Endothelial cell of umbilical vein (primary cell): Measurements from ENCODE around the gene ITPRIP. TPM values are rescaled to one million over a fixed set of nuclear protein-coding genes. Genes with fewer than 3 reads are reported as not detected.

Experiments
- BruUV-seq: library from RNA; stranded (reverse); fragments of 400-500 nt; replicated peaks from 2 replicates; lab custom pipeline; 2021; lab: Mats Ljungman, UMichigan
- CTCF ChIA-PET: fragments of 300-600, 350-600 bp; sonication (Branson Sonifier 250); formaldehyde crosslinking; loops from one replicate; lab custom pipeline; 2021; ENCODE audit warnings: antibody characterized with exemption, inconsistent platforms; lab: Charles Lee
- POLR2A ChIA-PET: fragments of 300-600, 350-600 bp; sonication (Branson Sonifier 250); formaldehyde crosslinking; loops from one replicate; lab custom pipeline; 2021; ENCODE audit warnings: antibody characterized with exemption, inconsistent platforms; lab: Charles Lee
- DNase-seq: peaks from one replicate; pipeline ENCODE4 v3.0.0-alpha.2; 2011; ENCODE audit warnings: low read depth, low spot score
- FAIRE-seq: peaks from 2 replicates; lab custom pipeline; 2011; peaks lifted over from hg19 to GRCh38; lab: Jason Lieb, UNC
- H2AFZ ChIP-seq: 2 replicates; pipeline ENCODE4 v1.6.0; 2012; ENCODE audit warnings: low read depth, low read length, control low read depth, inconsistent platforms
- H3K27ac ChIP-seq: 2 replicates; pipeline ENCODE4 v1.5.1; 2011; ENCODE audit warnings: low read depth, mild to moderate bottlenecking, control low read depth, low read length, moderate library complexity; ENCODE audit not compliant: insufficient read depth
- H3K27me3 ChIP-seq, 2 experiments: 2 replicates each; pipeline versions ENCODE4 v1.6.0 to v1.6.1; 2011; ENCODE audit warnings: low read length in 2 of 2, mixed read lengths in 1 of 2; ENCODE audit not compliant: control insufficient read depth in 2 of 2, insufficient read depth in 2 of 2
- H3K36me3 ChIP-seq, 2 experiments: 2 replicates in 1 of 2; 3 replicates in 1 of 2; pipeline ENCODE4 v1.5.1; 2011; ENCODE audit warnings: low read length in 2 of 2, mild to moderate bottlenecking in 1 of 2, moderate library complexity in 1 of 2; ENCODE audit not compliant: control insufficient read depth in 2 of 2, insufficient read depth in 2 of 2; ENCODE audit errors: extremely low read depth in 1 of 2
- H3K4me1 ChIP-seq: 3 replicates; pipeline ENCODE4 v1.5.1; 2011; ENCODE audit warnings: mild to moderate bottlenecking, low read length; ENCODE audit not compliant: control insufficient read depth, insufficient read depth; ENCODE audit errors: extremely low read depth
- H3K4me2 ChIP-seq: 2 replicates; pipeline ENCODE4 v1.6.1; 2011; ENCODE audit warnings: low read length, control low read depth, mixed read lengths; ENCODE audit not compliant: insufficient read depth
- H3K4me3 ChIP-seq, 3 experiments: fragments of 200-600 bp in 1 of 3; sonication (generic), shearing (Covaris generic) in 1 of 3; replicated peaks in 1 of 3; 2 replicates each; pipeline ENCODE4 v1.5.1; 2011 to 2016; ENCODE audit warnings: control low read depth in 3 of 3, low read length in 3 of 3, mild to moderate bottlenecking in 2 of 3, inconsistent platforms in 1 of 3, low read depth in 1 of 3, moderate library complexity in 1 of 3; ENCODE audit not compliant: insufficient read depth in 1 of 3
- H3K79me2 ChIP-seq: 2 replicates; pipeline ENCODE4 v1.6.0; 2012; ENCODE audit warnings: low read length, inconsistent platforms; ENCODE audit not compliant: control insufficient read depth, insufficient read depth
- H3K9ac ChIP-seq: replicated peaks from 2 replicates; pipeline ENCODE3; 2011; ENCODE audit warnings: low read length, control low read depth; ENCODE audit not compliant: insufficient read depth; ENCODE audit errors: extremely low read depth
- H3K9me1 ChIP-seq: replicated peaks from 3 replicates; pipeline ENCODE4 v1.6.0; 2011; ENCODE audit warnings: mild to moderate bottlenecking, low read length; ENCODE audit not compliant: control insufficient read depth, insufficient read depth; ENCODE audit errors: extremely low read depth
- H3K9me3 ChIP-seq: replicated peaks from 2 replicates; pipeline ENCODE4 v1.5.1; 2012; ENCODE audit warnings: low read length, inconsistent platforms; ENCODE audit not compliant: control insufficient read depth, insufficient read depth
- H4K20me1 ChIP-seq: replicated peaks from 2 replicates; pipeline ENCODE3; 2011; ENCODE audit warnings: mild to moderate bottlenecking, low read length; ENCODE audit not compliant: control insufficient read depth, insufficient read depth; ENCODE audit errors: extremely low read depth
- EZH2 ChIP-seq: IDR thresholded peaks from 2 replicates; pipeline ENCODE4 v1.6.1; 2012; ENCODE audit warnings: borderline replicate concordance, low read depth, mild to moderate bottlenecking, moderate library complexity, low read length, inconsistent platforms; ENCODE audit not compliant: severe bottlenecking
- FOS ChIP-seq: IDR thresholded peaks from 2 replicates; pipeline ENCODE4 v1.6.1; 2011; ENCODE audit warnings: mild to moderate bottlenecking, low read length, moderate library complexity, borderline replicate concordance; ENCODE audit not compliant: insufficient read depth
- GATA2 ChIP-seq: IDR thresholded peaks from 2 replicates; pipeline ENCODE4 v1.7.0; 2011; ENCODE audit warnings: low read depth, mild to moderate bottlenecking, moderate library complexity, mixed read lengths, low read length; ENCODE audit not compliant: insufficient read length, insufficient read depth
- JUN ChIP-seq: IDR thresholded peaks from 2 replicates; pipeline ENCODE4 v1.6.1; 2011; ENCODE audit warnings: borderline replicate concordance, low read depth; ENCODE audit not compliant: insufficient read length, insufficient read depth
- MYC ChIP-seq: IDR thresholded peaks from one replicate; pipeline ENCODE4 v1.6.1; 2011; ENCODE audit warnings: mild to moderate bottlenecking, low read depth, low read length
- POLR2A ChIP-seq: IDR thresholded peaks from 2 replicates; pipeline ENCODE4 v1.6.1; 2012; ENCODE audit warnings: low read depth, mild to moderate bottlenecking, control low read depth, low read length
- POLR2AphosphoS5 ChIP-seq: IDR thresholded peaks from 2 replicates; pipeline ENCODE4 v1.6.1; 2012; ENCODE audit warnings: low read depth, mild to moderate bottlenecking, control low read depth, low read length, moderate library complexity; ENCODE audit not compliant: insufficient read depth
- dilution Hi-C: fragments of 300-500 bp; cut with MboI; formaldehyde crosslinking; loops from one replicate; pipeline ENCODE4 v1.15.0; 2019; ENCODE audit warnings: low sequenced_read_pairs; ENCODE audit not compliant: extremely low pct_ligation_motif_present
- intact Hi-C: fragments of 100-400 bp; cut with micrococcal nuclease; formaldehyde crosslinking; loops from one replicate; pipeline ENCODE4 v1.10.0; 2022
- polyA plus RNA-seq, 4 experiments: library from polyadenylated mRNA; depleted of rRNA in 3 of 4; stranded (reverse) in 3 of 4; unstranded in 1 of 4; fragments of >200 nt; gene quantifications; 2 replicates each; pipeline versions ENCODE4 v1.2.1 to v1.2.3, GENCODE V29; 2011 to 2012; ENCODE audit warnings: missing spikeins in 1 of 4
- total RNA-seq: library from RNA; stranded (reverse); gene quantifications from 2 replicates; pipeline ENCODE4 v1.2.3, GENCODE V29; 2021
- TF ChIP-seq, protein P1 (sequence below), 2 donors: IDR thresholded peaks; 1 replicate in 1 of 2; 2 replicates in 1 of 2; pipeline ENCODE4 v1.5.1; 2011; ENCODE audit warnings: low read length in 2 of 2, mild to moderate bottlenecking in 2 of 2, moderate library complexity in 2 of 2, control low read depth in 1 of 2, inconsistent platforms in 1 of 2, low read depth in 1 of 2; ENCODE audit not compliant: insufficient read depth in 1 of 2; ENCODE audit errors: extremely low read depth in 1 of 2
- TF ChIP-seq, protein P2 (sequence below): IDR thresholded peaks from 2 replicates; pipeline ENCODE4 v1.6.1; 2011; ENCODE audit not compliant: insufficient read depth, insufficient read length

Gene ITPRIP
- total and polyA plus RNA-seq, 2 donors (not counting 3 experiments of a cell fraction or from before 2014, with no cell fraction given), result 31.4 to 33.2 TPM

DNA sequence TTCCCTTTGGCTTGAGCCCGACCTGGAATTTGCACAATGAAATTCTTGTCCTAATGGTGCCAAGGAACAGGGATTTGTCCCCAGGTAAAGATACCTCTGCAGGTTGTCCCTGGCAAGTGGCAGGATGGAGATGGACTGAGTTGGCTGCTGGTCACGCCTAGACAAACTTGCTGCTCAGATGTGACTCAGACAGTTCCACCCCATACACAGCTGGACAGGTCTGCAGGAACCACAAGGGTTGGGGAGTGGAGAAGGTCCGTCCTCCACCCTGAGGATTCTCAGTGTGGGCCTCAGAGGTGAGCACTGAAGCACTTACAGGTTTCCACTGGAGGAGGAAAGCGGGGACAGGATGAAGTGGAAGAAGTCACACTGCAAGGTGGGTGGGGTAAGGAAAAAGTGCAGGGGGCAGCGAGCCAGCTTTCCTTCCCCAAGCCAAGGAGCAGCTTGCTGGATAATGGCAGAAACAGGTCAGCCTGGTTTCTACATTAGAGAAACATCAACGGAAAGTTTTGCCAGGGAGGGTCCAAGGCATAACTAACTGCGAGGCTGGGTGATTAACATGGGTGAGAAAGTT, 20.5 kb downstream of the ITPRIP start:
- POLR2A ChIA-PET, result no interaction called here
- BruUV-seq, result no TSS peak
- H3K4me2 ChIP-seq, result no peak overlapping the region
- H3K27me3 ChIP-seq, result no peaks in the 10 kb centered on the region
- dilution Hi-C loops, result no loop called here
- DNase-seq (no peak), FAIRE-seq (no peak)
- H3K9ac ChIP-seq, result no peak overlapping the region
- no peaks in the 10 kb centered on the region for H3K9me1 ChIP-seq
- no peak overlapping the region for H3K27ac ChIP-seq
- H3K9me3 ChIP-seq, result no peaks in the 10 kb centered on the region
- intact Hi-C loops, result no loop called here
- peaks cover 8% of the 10 kb centered on the region for H3K4me1 ChIP-seq
- no peak overlapping the region for H2AFZ ChIP-seq
- H3K79me2 ChIP-seq, result peaks cover 100% of the 10 kb centered on the region
- no peak for TF ChIP-seq POLR2A
- TF ChIP-seq, protein P1, sequence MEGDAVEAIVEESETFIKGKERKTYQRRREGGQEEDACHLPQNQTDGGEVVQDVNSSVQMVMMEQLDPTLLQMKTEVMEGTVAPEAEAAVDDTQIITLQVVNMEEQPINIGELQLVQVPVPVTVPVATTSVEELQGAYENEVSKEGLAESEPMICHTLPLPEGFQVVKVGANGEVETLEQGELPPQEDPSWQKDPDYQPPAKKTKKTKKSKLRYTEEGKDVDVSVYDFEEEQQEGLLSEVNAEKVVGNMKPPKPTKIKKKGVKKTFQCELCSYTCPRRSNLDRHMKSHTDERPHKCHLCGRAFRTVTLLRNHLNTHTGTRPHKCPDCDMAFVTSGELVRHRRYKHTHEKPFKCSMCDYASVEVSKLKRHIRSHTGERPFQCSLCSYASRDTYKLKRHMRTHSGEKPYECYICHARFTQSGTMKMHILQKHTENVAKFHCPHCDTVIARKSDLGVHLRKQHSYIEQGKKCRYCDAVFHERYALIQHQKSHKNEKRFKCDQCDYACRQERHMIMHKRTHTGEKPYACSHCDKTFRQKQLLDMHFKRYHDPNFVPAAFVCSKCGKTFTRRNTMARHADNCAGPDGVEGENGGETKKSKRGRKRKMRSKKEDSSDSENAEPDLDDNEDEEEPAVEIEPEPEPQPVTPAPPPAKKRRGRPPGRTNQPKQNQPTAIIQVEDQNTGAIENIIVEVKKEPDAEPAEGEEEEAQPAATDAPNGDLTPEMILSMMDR (IDR thresholded peaks at IDR 0.05; ENCODE audit: extremely low read depth in 1 of 2, insufficient read depth in 1 of 2, low read depth in 1 of 2, low read length in 2 of 2), result no peak
- TF ChIP-seq GATA2, result no peak
- TF ChIP-seq, protein P2, sequence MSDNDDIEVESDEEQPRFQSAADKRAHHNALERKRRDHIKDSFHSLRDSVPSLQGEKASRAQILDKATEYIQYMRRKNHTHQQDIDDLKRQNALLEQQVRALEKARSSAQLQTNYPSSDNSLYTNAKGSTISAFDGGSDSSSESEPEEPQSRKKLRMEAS, result no peak
- TF ChIP-seq FOS, result no peak
- TF ChIP-seq JUN, result no peak
- TF ChIP-seq POLR2AphosphoS5, result no peak
- TF ChIP-seq EZH2, result no peak
- no peak for TF ChIP-seq MYC
- H3K4me3 ChIP-seq, result no peak overlapping the region
- peaks cover 10 to 27% of the 10 kb centered on the region in 2 experiments for H3K36me3 ChIP-seq
- H4K20me1 ChIP-seq, result peaks cover 5% of the 10 kb centered on the region
- CTCF ChIA-PET, result interaction anchor here (1.6 kb wide), 1 partner anchor 12 kb away, joined by 5 read pairs; no protein-coding TSS in a partner anchor
